K562 (cell line): ENCODE measurements around the gene MBNL2. TPM values are rescaled to one million over a fixed set of nuclear protein-coding genes. Genes with fewer than 3 reads are reported as not detected.

Experiments used
- ATAC-seq: fragments of 200-7000 bp; cut with Tn5 transposase; 3 replicates; pipeline ENCODE4 v1.9.1; 2020; ENCODE audit warnings: moderate library complexity
- BruUV-seq: library from RNA; stranded (reverse); fragments of 400-500 nt; replicated peaks from 2 replicates; lab custom pipeline; 2021; lab: Mats Ljungman, UMichigan
- CTCF ChIA-PET: fragments of 300-600 bp; formaldehyde crosslinking; extraction: SDS; loops from one replicate; lab custom pipeline; 2021; ENCODE audit warnings: low intra/inter-chr PET ratio; lab: Yijun Ruan, JAX
- POLR2A ChIA-PET: fragments of 300-600, 350-650 bp; sonication (Branson Sonifier 250); formaldehyde crosslinking; extraction: SDS; loops from one replicate; lab custom pipeline; 2021; ENCODE audit warnings: antibody characterized with exemption, inconsistent platforms; lab: Yijun Ruan, JAX
- DNase-seq, 4 experiments: peaks; one replicate each; pipeline versions ENCODE4 v3.0.0 to v3.0.0-alpha.2; 2011 to 2018; ENCODE audit warnings: low spot score in 3 of 4, mixed read lengths in 3 of 4; ENCODE audit errors: extremely low read depth in 1 of 4
- FAIRE-seq: peaks from 2 replicates; lab custom pipeline; 2011; peaks lifted over from hg19 to GRCh38; lab: Jason Lieb, UNC
- H2AFZ ChIP-seq: 2 replicates; pipeline ENCODE4 v1.6.0; 2011; ENCODE audit warnings: low read depth, low read length, control low read depth, inconsistent platforms
- H3K27ac ChIP-seq: fragments of 200-600 bp; 3 replicates; pipeline ENCODE4 v1.8.0; 2011; ENCODE audit warnings: low read depth, mild to moderate bottlenecking, control low read depth, inconsistent platforms, low read length, moderate library complexity, mixed read lengths; ENCODE audit errors: extremely low read depth
- H3K27me3 ChIP-seq, 2 experiments: fragments of 300-600 bp in 1 of 2; 2 replicates in 1 of 2; 3 replicates in 1 of 2; pipeline versions ENCODE4 v1.6.0 to v1.8.0; 2011; ENCODE audit warnings: inconsistent platforms in 2 of 2, low read length in 2 of 2, mild to moderate bottlenecking in 1 of 2, mixed read lengths in 1 of 2, moderate library complexity in 1 of 2; ENCODE audit not compliant: control insufficient read depth in 2 of 2, insufficient read depth in 2 of 2
- H3K36me3 ChIP-seq: fragments of 300-600 bp; 3 replicates; pipeline ENCODE4 v1.8.0; 2011; ENCODE audit warnings: mild to moderate bottlenecking, low read length, inconsistent platforms; ENCODE audit not compliant: control insufficient read depth, insufficient read depth
- H3K4me1 ChIP-seq, 2 experiments: fragments of 200-600 bp in 1 of 2; replicated peaks in 1 of 2; 2 replicates in 1 of 2; 3 replicates in 1 of 2; pipeline versions ENCODE4 v1.5.1 to v1.8.0; 2011; ENCODE audit warnings: inconsistent platforms in 2 of 2, low read length in 2 of 2, mild to moderate bottlenecking in 1 of 2, mixed read lengths in 1 of 2, moderate library complexity in 1 of 2; ENCODE audit not compliant: control insufficient read depth in 2 of 2, insufficient read depth in 2 of 2
- H3K4me2 ChIP-seq: 2 replicates; pipeline ENCODE4 v1.6.1; 2011; ENCODE audit warnings: low read length, control low read depth, inconsistent platforms, mixed read lengths; ENCODE audit not compliant: insufficient read depth
- H3K4me3 ChIP-seq: fragments of 200-600 bp; sonication (generic), shearing (Covaris generic); 2 replicates; pipeline ENCODE4 v1.5.1; 2016; ENCODE audit warnings: control low read depth, inconsistent platforms
- H3K79me2 ChIP-seq: fragments of 200-600 bp; 3 replicates; pipeline ENCODE4 v1.8.0; 2011; ENCODE audit warnings: low read length, inconsistent platforms; ENCODE audit not compliant: control insufficient read depth, insufficient read depth
- H3K9ac ChIP-seq, 2 experiments: 2 replicates each; pipeline versions ENCODE4 v1.6.0 to v1.6.1; 2011; ENCODE audit warnings: low read depth in 2 of 2, low read length in 2 of 2, control low read depth in 1 of 2, inconsistent platforms in 1 of 2, mild to moderate bottlenecking in 1 of 2, mixed read lengths in 1 of 2; ENCODE audit not compliant: insufficient read depth in 1 of 2
- H3K9me1 ChIP-seq: one replicate; pipeline ENCODE4 v1.6.0; 2011; ENCODE audit warnings: inconsistent platforms, mild to moderate bottlenecking, low read length, moderate library complexity; ENCODE audit not compliant: control insufficient read depth, insufficient read depth
- H3K9me3 ChIP-seq: replicated peaks from 2 replicates; pipeline ENCODE4 v1.5.1; 2011; ENCODE audit warnings: low read depth, low read length, inconsistent platforms; ENCODE audit not compliant: control insufficient read depth, insufficient read depth
- H4K20me1 ChIP-seq: replicated peaks from 2 replicates; pipeline ENCODE4 v1.6.1; 2011; ENCODE audit warnings: low read length, inconsistent platforms, mixed read lengths; ENCODE audit not compliant: control insufficient read depth, insufficient read depth
- ARID4B ChIP-seq: sonication (generic); formaldehyde crosslinking; IDR thresholded peaks from 2 replicates; pipeline ENCODE4 v1.8.0; 2022; ENCODE audit warnings: mild to moderate bottlenecking, missing genetic modification reagents
- ATF3 ChIP-seq, 2 experiments: fragments of 450-650 bp in 1 of 2; sonication (generic) in 1 of 2; formaldehyde crosslinking in 1 of 2; IDR thresholded peaks in 1 of 2; conservative IDR thresholded peaks in 1 of 2; 2 replicates each; pipeline versions ENCODE4 v1.6.1 to v1.8.1; 2016 to 2023; ENCODE audit warnings: mild to moderate bottlenecking in 2 of 2, moderate library complexity in 2 of 2, inconsistent platforms in 1 of 2, missing genetic modification reagents in 1 of 2
- C11orf30 ChIP-seq: fragments of 450-650 bp; IDR thresholded peaks from 2 replicates; pipeline ENCODE4 v1.6.1; 2016; ENCODE audit warnings: low read depth, mild to moderate bottlenecking
- MAFG ChIP-seq: fragments of 450-650 bp; conservative IDR thresholded peaks from 2 replicates; pipeline ENCODE4 v1.6.1; 2016; ENCODE audit warnings: missing genetic modification characterization, missing compliant biosample characterization
- NFE2 ChIP-seq: IDR thresholded peaks from 2 replicates; pipeline ENCODE4 v1.6.1; 2014; ENCODE audit warnings: antibody characterized with exemption, low read depth
- ZC3H11A ChIP-seq: IDR thresholded peaks from 2 replicates; pipeline ENCODE4 v1.6.1; 2012; ENCODE audit warnings: low read depth, low read length, improper control_type of control experiment
- WGBS: fragments of 100-300 bp; shearing (Covaris generic); methylation state at CpG from one replicate; pipeline ENCODE4 v1.1.6; 2016; ENCODE audit warnings: low coverage, mixed read lengths; ENCODE audit not compliant: insufficient coverage; ENCODE audit errors: missing lambda C conversion rate; 5-methylcytosine and 5-hydroxymethylcytosine counted together
- in situ Hi-C: fragments of 300-500 bp; cut with MboI; formaldehyde crosslinking; loops from 4 replicates; pipeline ENCODE4 v1.15.0; 2018; ENCODE audit warnings: inconsistent platforms, mixed read lengths
- intact Hi-C: fragments of 100-400 bp; cut with micrococcal nuclease; formaldehyde crosslinking; loops from 2 replicates; pipeline ENCODE4 v1.14.2; 2022
- polyA plus RNA-seq, 8 experiments: library from polyadenylated mRNA; depleted of rRNA in 4 of 8; stranded (reverse) in 5 of 8; unstranded in 3 of 8; fragments of >200 nt; fragmentation: Nextera tagmentation in 2 of 8; fragmentation: Illumina TruSeq in 1 of 8; extraction: Ambion mirVana in 2 of 8; extraction: Trizol in 1 of 8; gene quantifications; 2 replicates each; pipeline versions ENCODE4 v1.2.1 to v1.2.3, GENCODE V29; 2011 to 2014; ENCODE audit warnings: inconsistent platforms in 1 of 8, missing spikeins in 1 of 8
- total RNA-seq, 7 experiments: library from RNA; depleted of rRNA in 6 of 7; stranded (reverse); fragments of >200 nt in 6 of 7; fragmentation: Illumina TruSeq in 2 of 7; extraction: Trizol in 2 of 7; gene quantifications; 2 replicates each; pipeline versions ENCODE4 v1.2.1 to v1.2.3, GENCODE V29; 2011 to 2021; ENCODE audit warnings: low replicate concordance in 1 of 7
- TF ChIP-seq, protein P1 (sequence below): sonication (generic); formaldehyde crosslinking; IDR thresholded peaks from 2 replicates; pipeline ENCODE4 v1.8.0; 2022; ENCODE audit warnings: missing genetic modification reagents, mild to moderate bottlenecking, borderline replicate concordance
- TF ChIP-seq, protein P2 (sequence below): fragments of 450-650 bp; formaldehyde crosslinking; IDR thresholded peaks from 2 replicates; pipeline ENCODE4 v1.4.0; 2020; ENCODE audit warnings: mild to moderate bottlenecking, moderate library complexity

The MBNL2 gene
- total and polyA plus RNA-seq, 9 of the 15 experiments (the other 6 are each of a cell fraction or from before 2014, with no cell fraction given) = 7.0 to 24.8 (median 13.8) TPM

DNA sequence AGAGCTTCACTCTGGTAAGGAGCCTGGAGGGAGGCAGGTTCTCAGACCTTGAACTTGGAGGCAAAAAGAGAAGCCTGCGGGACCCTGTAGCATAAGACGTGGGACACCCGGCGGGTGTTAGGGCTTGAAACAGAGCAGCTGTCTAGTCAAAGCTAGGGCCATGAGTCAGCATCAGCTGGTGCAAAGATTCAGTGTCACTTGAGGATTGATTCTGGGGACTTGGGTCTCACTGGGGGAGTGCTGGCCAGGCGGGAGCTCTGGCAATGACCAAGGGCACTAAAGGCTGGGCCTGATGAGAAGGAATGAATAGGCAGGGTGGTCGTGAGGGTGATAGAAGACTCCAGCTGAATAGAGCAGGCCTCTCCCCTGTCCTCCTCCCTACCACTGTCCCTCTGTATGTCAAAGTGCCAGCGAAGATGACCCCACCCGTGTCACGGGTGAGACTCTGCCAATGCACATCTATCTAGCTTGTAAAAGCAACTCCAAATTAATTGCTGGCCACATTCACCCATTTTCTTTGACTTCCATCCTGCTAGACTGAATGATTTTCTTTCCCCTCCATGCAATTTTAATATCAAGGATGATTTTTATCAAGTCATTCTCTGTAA is 97.1 kb downstream of the MBNL2 start:
- CTCF ChIA-PET = no interaction called here

More for the DNA sequence above, 97.1 kb downstream of the MBNL2 start:
- in situ Hi-C loops = no loop called here
- Histone ChIP-seq H3K4me1 (no peaks in the 10 kb centered on the region; a peak in 2 of 5 replicates), H3K36me3 (no peaks in the 10 kb centered on the region; the same call in 2 of the 3 replicates), H4K20me1 (peaks cover 37% of the 10 kb centered on the region), H3K9me3 (no peaks in the 10 kb centered on the region)
- no TSS peak for BruUV-seq
- TF ChIP-seq ARID4B (no peak), ATF3 (IDR thresholded peaks at IDR 0.05) (0 out of 2 replicates have a peak, but pooled peaks have one; percentile 7), ATF3 (CRISPR knock-in tag; conservative IDR thresholded peaks at IDR 0.05) (no peak), NFE2 (peak; percentile 48; the same call in 1 of the 2 replicates), MAFG (tag) (0 out of 2 replicates have a peak, but pooled peaks have one; percentile 18), C11orf30 (0 out of 2 replicates have a peak, but pooled peaks have one; percentile 5), ZC3H11A (no peak)
- TF ChIP-seq, protein P1, sequence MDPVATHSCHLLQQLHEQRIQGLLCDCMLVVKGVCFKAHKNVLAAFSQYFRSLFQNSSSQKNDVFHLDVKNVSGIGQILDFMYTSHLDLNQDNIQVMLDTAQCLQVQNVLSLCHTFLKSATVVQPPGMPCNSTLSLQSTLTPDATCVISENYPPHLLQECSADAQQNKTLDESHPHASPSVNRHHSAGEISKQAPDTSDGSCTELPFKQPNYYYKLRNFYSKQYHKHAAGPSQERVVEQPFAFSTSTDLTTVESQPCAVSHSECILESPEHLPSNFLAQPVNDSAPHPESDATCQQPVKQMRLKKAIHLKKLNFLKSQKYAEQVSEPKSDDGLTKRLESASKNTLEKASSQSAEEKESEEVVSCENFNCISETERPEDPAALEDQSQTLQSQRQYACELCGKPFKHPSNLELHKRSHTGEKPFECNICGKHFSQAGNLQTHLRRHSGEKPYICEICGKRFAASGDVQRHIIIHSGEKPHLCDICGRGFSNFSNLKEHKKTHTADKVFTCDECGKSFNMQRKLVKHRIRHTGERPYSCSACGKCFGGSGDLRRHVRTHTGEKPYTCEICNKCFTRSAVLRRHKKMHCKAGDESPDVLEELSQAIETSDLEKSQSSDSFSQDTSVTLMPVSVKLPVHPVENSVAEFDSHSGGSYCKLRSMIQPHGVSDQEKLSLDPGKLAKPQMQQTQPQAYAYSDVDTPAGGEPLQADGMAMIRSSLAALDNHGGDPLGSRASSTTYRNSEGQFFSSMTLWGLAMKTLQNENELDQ = no peak
- TF ChIP-seq, protein P2, sequence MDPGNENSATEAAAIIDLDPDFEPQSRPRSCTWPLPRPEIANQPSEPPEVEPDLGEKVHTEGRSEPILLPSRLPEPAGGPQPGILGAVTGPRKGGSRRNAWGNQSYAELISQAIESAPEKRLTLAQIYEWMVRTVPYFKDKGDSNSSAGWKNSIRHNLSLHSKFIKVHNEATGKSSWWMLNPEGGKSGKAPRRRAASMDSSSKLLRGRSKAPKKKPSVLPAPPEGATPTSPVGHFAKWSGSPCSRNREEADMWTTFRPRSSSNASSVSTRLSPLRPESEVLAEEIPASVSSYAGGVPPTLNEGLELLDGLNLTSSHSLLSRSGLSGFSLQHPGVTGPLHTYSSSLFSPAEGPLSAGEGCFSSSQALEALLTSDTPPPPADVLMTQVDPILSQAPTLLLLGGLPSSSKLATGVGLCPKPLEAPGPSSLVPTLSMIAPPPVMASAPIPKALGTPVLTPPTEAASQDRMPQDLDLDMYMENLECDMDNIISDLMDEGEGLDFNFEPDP = no peak
- TF ChIP-seq, all 486 proteins: peak for 4
- Histone ChIP-seq H3K4me2 (no peak overlapping the region), H3K9ac (no peak overlapping the region), H3K9me1 (no peaks in the 10 kb centered on the region), H3K27ac (no peak overlapping the region), H3K79me2 (peaks cover 14% of the 10 kb centered on the region; the same call in 2 of the 3 replicates), H2AFZ (no peak overlapping the region), H3K27me3 (no peaks in the 10 kb centered on the region), H3K4me3 (no peak overlapping the region)
- peak; percentile 56 for ATAC-seq
- no peak for DNase-seq
- intact Hi-C loops = no loop called here
- POLR2A ChIA-PET = interaction anchor here (0.6 to 0.9 kb wide), 2 partner anchors 9 to 26 kb away, joined by 3 to 4 read pairs; no protein-coding TSS in a partner anchor
- WGBS = 68% methylated on average over 5 of the region's 9 CpGs
- no peak for FAIRE-seq
